B cell (primary cell): ENCODE measurements around the gene TRIM29. TPM values are rescaled to one million over a fixed set of nuclear protein-coding genes. Genes with fewer than 3 reads are reported as not detected.

Source experiments
- ATAC-seq: fragments of 200-7000 bp; cut with Tn5 transposase; one replicate; pipeline ENCODE4 v1.10.0; 2021; ENCODE audit warnings: low read depth, mild to moderate bottlenecking, moderate number of reproducible peaks, moderate library complexity
- CTCF ChIA-PET: fragments of 350-600 bp; sonication (Branson Sonifier 250); formaldehyde crosslinking; loops from one replicate; lab custom pipeline; 2021; ENCODE audit warnings: antibody characterized with exemption, inconsistent platforms; lab: Charles Lee
- POLR2A ChIA-PET: fragments of 350-600 bp; sonication (Branson Sonifier 250); formaldehyde crosslinking; loops from one replicate; lab custom pipeline; 2021; ENCODE audit warnings: antibody characterized with exemption; lab: Charles Lee
- DNase-seq: peaks from one replicate; pipeline ENCODE4 v3.0.0; 2013
- H2AFZ ChIP-seq: 2 replicates; pipeline ENCODE4 v1.6.1; 2012; ENCODE audit warnings: mild to moderate bottlenecking, low read depth, low read length; ENCODE audit not compliant: insufficient read depth, poor library complexity, severe bottlenecking
- H3K27ac ChIP-seq, 2 donors: 1 replicate in 1 of 2; 2 replicates in 1 of 2; pipeline ENCODE4 v1.5.1; 2012 to 2013; ENCODE audit warnings: low read length in 2 of 2, mild to moderate bottlenecking in 2 of 2, moderate library complexity in 1 of 2
- H3K27me3 ChIP-seq, 4 experiments: fragments of 200-600 bp in 1 of 4; sonication (generic) in 1 of 4; replicated peaks in 1 of 4; 1 replicate in 2 of 4; 2 replicates in 2 of 4; pipeline versions ENCODE4 v1.6.1 to v1.7.0; 2013 to 2016; ENCODE audit warnings: low read length in 3 of 4, mild to moderate bottlenecking in 2 of 4, mixed read lengths in 1 of 4, moderate library complexity in 1 of 4; ENCODE audit not compliant: insufficient read depth in 4 of 4, control insufficient read depth in 3 of 4; ENCODE audit errors: control extremely low read depth in 1 of 4
- H3K36me3 ChIP-seq, 2 experiments: replicated peaks in 1 of 2; 1 replicate in 1 of 2; 2 replicates in 1 of 2; pipeline versions ENCODE4 v1.6.1 to v1.7.1; 2013; ENCODE audit warnings: low read length in 1 of 2; ENCODE audit not compliant: insufficient read depth in 2 of 2, control insufficient read depth in 1 of 2; ENCODE audit errors: control extremely low read depth in 1 of 2, extremely low read depth in 1 of 2
- H3K4me1 ChIP-seq, 2 donors: fragments of 200-600 bp in 1 of 2; sonication (generic) in 1 of 2; 1 replicate in 1 of 2; 2 replicates in 1 of 2; pipeline versions ENCODE4 v1.5.1 to v1.6.1; 2013 to 2017; ENCODE audit warnings: low read length in 2 of 2; ENCODE audit not compliant: control insufficient read depth in 2 of 2, insufficient read depth in 2 of 2
- H3K4me2 ChIP-seq: replicated peaks from 2 replicates; pipeline ENCODE3; 2012; ENCODE audit warnings: mild to moderate bottlenecking, low read depth, low read length; ENCODE audit not compliant: poor library complexity, severe bottlenecking
- H3K4me3 ChIP-seq, 5 experiments: fragments of 200-600 bp in 1 of 5; sonication (generic) in 1 of 5; 1 replicate in 3 of 5; 2 replicates in 2 of 5; pipeline versions ENCODE4 v1.5.1 to v1.7.0; 2011 to 2016; ENCODE audit warnings: low read length in 4 of 5, mild to moderate bottlenecking in 4 of 5, low read depth in 2 of 5, control low read depth in 1 of 5, moderate library complexity in 1 of 5; ENCODE audit not compliant: insufficient read depth in 1 of 5; ENCODE audit errors: control extremely low read depth in 1 of 5, extremely low read depth in 1 of 5
- H3K79me2 ChIP-seq: fragments of 200-600 bp; sonication (generic); one replicate; pipeline ENCODE4 v1.6.0; 2016; ENCODE audit warnings: low read length; ENCODE audit not compliant: control insufficient read depth, insufficient read depth
- H3K9ac ChIP-seq: fragments of 200-600 bp; sonication (generic); 2 replicates; pipeline ENCODE4 v1.6.1; 2017; ENCODE audit warnings: mild to moderate bottlenecking, low read length, moderate library complexity
- H3K9me3 ChIP-seq, 3 donors: one replicate each; pipeline versions ENCODE4 v1.6.1 to v1.7.1; 2013; ENCODE audit warnings: low read length in 2 of 3; ENCODE audit not compliant: control insufficient read depth in 2 of 3, insufficient read depth in 1 of 3; ENCODE audit errors: control extremely low read depth in 1 of 3
- H4K20me1 ChIP-seq: 2 replicates; pipeline ENCODE4 v1.6.0; 2012; ENCODE audit warnings: mild to moderate bottlenecking, low read length; ENCODE audit not compliant: insufficient read depth, control insufficient read depth, poor library complexity, severe bottlenecking
- H3K27ac Mint-ChIP-seq: one replicate; pipeline ENCODE4 v1.8.0; 2021; ENCODE audit warnings: mixed read lengths
- H3K27me3 Mint-ChIP-seq: one replicate; pipeline ENCODE4 v1.8.0; 2021; ENCODE audit warnings: mixed read lengths
- H3K4me1 Mint-ChIP-seq: one replicate; pipeline ENCODE4 v1.8.0; 2021; ENCODE audit warnings: mixed read lengths
- H3K4me3 Mint-ChIP-seq: one replicate; pipeline ENCODE4 v1.8.0; 2021; ENCODE audit warnings: mixed read lengths
- H3K9me3 Mint-ChIP-seq: one replicate; pipeline ENCODE4 v1.8.0; 2022; ENCODE audit warnings: mixed read lengths; ENCODE audit not compliant: insufficient read depth
- EZH2 ChIP-seq: IDR thresholded peaks from 2 replicates; pipeline ENCODE4 v1.6.1; 2012; ENCODE audit warnings: borderline replicate concordance, low read depth, mild to moderate bottlenecking, moderate library complexity, low read length; ENCODE audit not compliant: insufficient read depth, poor library complexity, severe bottlenecking
- WGBS: methylation state at CpG from one replicate; pipeline ENCODE4 v1.1.5; 2013; ENCODE audit warnings: missing lambda C conversion rate; ENCODE audit not compliant: insufficient coverage; 5-methylcytosine and 5-hydroxymethylcytosine counted together
- intact Hi-C: fragments of 100-400 bp; cut with micrococcal nuclease; formaldehyde crosslinking; loops from one replicate; pipeline ENCODE4 v1.10.0; 2022
- polyA plus RNA-seq: library from polyadenylated mRNA; depleted of rRNA; stranded (reverse); fragments of >200 nt; gene quantifications from 2 replicates; pipeline ENCODE4 v1.2.3, GENCODE V29; 2012
- total RNA-seq, 2 donors: library from RNA; stranded (reverse); fragments of 120-200 nt in 1 of 2; gene quantifications; 1 replicate in 1 of 2; 2 replicates in 1 of 2; pipeline versions ENCODE4 v1.2.3 to v1.2.4, GENCODE V29; 2013 to 2022
- TF ChIP-seq, protein P1 (sequence below): fragments of 200-600 bp; IDR thresholded peaks from one replicate; pipeline ENCODE4 v1.8.0; 2022; ENCODE audit warnings: antibody characterized with exemption, mild to moderate bottlenecking

The TRIM29 gene
- total and polyA plus RNA-seq, 2 donors (not counting 1 experiment from before 2014, with no cell fraction given), result not detected

DNA sequence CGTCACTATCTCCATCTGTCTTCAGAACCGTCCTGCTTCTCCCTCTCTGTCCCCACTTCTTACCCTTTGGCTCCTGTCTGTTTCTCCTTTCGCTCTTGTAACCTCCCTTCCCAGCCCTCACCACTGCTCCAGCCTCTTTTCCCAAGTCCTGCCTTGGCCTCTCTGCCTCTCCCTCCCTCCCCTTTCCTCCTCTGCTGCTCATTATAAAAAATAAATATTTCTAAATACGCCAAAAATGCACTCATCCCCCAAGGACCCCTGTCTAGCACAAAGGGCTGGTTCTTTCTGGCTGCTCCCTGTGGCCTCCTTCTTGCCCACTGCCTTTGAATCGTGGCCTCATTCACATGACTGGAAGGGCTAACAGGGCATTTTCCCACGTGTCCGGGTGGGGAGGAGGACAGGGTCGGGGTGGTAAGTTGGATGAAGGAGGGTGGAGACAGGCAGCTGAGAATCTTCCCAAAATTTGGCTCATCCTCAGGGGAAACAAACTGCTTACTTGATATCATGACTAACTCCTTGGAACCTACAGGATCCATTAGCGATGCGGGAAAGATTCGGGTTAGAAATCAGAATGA lies 46.5 kb upstream of the TRIM29 start:
- intact Hi-C loops, result no loop called here
- DNase-seq, result no peak
- H3K27me3 Mint-ChIP-seq, result peaks cover 46% of the 10 kb centered on the region

DNA sequence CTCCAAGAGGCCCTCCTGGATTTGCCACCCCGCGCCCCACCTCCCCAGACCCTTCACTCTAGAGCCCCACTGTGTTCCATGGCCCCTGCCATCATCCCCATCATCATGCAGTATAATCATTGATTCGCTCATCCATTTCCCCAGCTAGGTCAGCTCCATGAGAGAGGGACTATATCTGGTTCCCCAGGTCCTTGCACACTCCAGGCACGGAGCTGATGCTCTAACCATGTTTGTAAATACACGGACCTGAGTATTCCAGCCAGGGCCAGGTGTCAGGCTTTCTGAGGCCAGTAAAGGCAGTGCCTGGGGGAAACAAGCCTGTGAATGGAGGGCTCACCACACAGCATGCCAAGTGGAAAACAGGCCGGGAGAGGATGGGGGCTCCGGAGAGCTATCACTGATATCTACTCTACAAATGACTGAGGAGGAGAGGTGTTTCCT lies 45.8 kb upstream of the TRIM29 start:
- no peak for ATAC-seq
- Histone ChIP-seq H3K27me3 (peaks cover 0 to 10% (median 0%) of the 10 kb centered on the region in 4 experiments), H3K9me3 (no peaks in the 10 kb centered on the region), H3K4me1 (no peaks in the 10 kb centered on the region), H4K20me1 (no peaks in the 10 kb centered on the region), H3K79me2 (no peaks in the 10 kb centered on the region), H3K9ac (no peak overlapping the region), H2AFZ (no peak overlapping the region), H3K4me2 (no peak overlapping the region), H3K4me3 (no peak overlapping the region), H3K27ac (no peak overlapping the region), H3K36me3 (no peaks in the 10 kb centered on the region)
- TF ChIP-seq, protein P1, sequence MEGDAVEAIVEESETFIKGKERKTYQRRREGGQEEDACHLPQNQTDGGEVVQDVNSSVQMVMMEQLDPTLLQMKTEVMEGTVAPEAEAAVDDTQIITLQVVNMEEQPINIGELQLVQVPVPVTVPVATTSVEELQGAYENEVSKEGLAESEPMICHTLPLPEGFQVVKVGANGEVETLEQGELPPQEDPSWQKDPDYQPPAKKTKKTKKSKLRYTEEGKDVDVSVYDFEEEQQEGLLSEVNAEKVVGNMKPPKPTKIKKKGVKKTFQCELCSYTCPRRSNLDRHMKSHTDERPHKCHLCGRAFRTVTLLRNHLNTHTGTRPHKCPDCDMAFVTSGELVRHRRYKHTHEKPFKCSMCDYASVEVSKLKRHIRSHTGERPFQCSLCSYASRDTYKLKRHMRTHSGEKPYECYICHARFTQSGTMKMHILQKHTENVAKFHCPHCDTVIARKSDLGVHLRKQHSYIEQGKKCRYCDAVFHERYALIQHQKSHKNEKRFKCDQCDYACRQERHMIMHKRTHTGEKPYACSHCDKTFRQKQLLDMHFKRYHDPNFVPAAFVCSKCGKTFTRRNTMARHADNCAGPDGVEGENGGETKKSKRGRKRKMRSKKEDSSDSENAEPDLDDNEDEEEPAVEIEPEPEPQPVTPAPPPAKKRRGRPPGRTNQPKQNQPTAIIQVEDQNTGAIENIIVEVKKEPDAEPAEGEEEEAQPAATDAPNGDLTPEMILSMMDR, result no peak
- no peak for TF ChIP-seq EZH2
- no peaks in the 10 kb centered on the region for H3K9me3 Mint-ChIP-seq
- ChIA-PET POLR2A (no interaction called here), CTCF (no interaction called here)
- DNase-seq, result no peak
- WGBS, result 95% methylated on average over 5 of the region's 7 CpGs
- intact Hi-C loops, result no loop called here
- H3K4me3 Mint-ChIP-seq, result no peak overlapping the region
- H3K4me1 Mint-ChIP-seq, result no peaks in the 10 kb centered on the region
- no peak overlapping the region for H3K27ac Mint-ChIP-seq
- peaks cover 48% of the 10 kb centered on the region for H3K27me3 Mint-ChIP-seq

More for the DNA sequence above, 46.5 kb upstream of the TRIM29 start:
- Histone ChIP-seq H3K27ac (no peak overlapping the region), H3K9ac (no peak overlapping the region), H3K4me3 (no peak overlapping the region), H3K4me2 (no peak overlapping the region), H3K27me3 (peaks cover 0 to 10% (median 0%) of the 10 kb centered on the region in 4 experiments), H4K20me1 (no peaks in the 10 kb centered on the region), H3K36me3 (no peaks in the 10 kb centered on the region), H2AFZ (no peak overlapping the region), H3K9me3 (no peaks in the 10 kb centered on the region), H3K4me1 (no peaks in the 10 kb centered on the region), H3K79me2 (no peaks in the 10 kb centered on the region)
- ATAC-seq, result no peak
- 88% methylated on average over 10 of the region's 11 CpGs for WGBS
- no peak overlapping the region for H3K4me3 Mint-ChIP-seq
- no peaks in the 10 kb centered on the region for H3K4me1 Mint-ChIP-seq
- H3K9me3 Mint-ChIP-seq, result no peaks in the 10 kb centered on the region
- TF ChIP-seq, protein P1, result no peak
- TF ChIP-seq EZH2, result no peak
- POLR2A ChIA-PET, result no interaction called here
- no peak overlapping the region for H3K27ac Mint-ChIP-seq
- CTCF ChIA-PET, result no interaction called here
